H1 (cell line): ENCODE data around the gene CMTM1. TPM values are rescaled to one million over a fixed set of nuclear protein-coding genes. Genes with fewer than 3 reads are reported as not detected.

ENCODE experiments used
- CTCF ChIA-PET: fragments of 300-600 bp; sonication (Branson Sonifier 250); formaldehyde crosslinking; loops from one replicate; lab custom pipeline; 2021; ENCODE audit not compliant: partially characterized antibody; lab: Charles Lee
- POLR2A ChIA-PET: fragments of 300-600 bp; sonication (Branson Sonifier 250); formaldehyde crosslinking; loops from one replicate; lab custom pipeline; 2021; ENCODE audit warnings: inconsistent platforms; ENCODE audit not compliant: partially characterized antibody; lab: Charles Lee
- DNase-seq, 2 experiments: peaks; one replicate each; pipeline versions ENCODE4 v3.0.0 to v3.0.0-alpha.2; 2010 to 2022; ENCODE audit warnings: low spot score in 2 of 2, low read depth in 1 of 2, mixed read lengths in 1 of 2
- FAIRE-seq: peaks from 2 replicates; lab custom pipeline; 2011; peaks lifted over from hg19 to GRCh38; lab: Jason Lieb, UNC
- H2AFZ ChIP-seq: 2 replicates; pipeline ENCODE4 v1.8.1; 2012; ENCODE audit warnings: low read length, inconsistent platforms
- H2AK5ac ChIP-seq: 2 replicates; pipeline ENCODE4 v1.6.1; 2013; ENCODE audit warnings: low read depth, low read length
- H2BK120ac ChIP-seq: replicated peaks from 2 replicates; pipeline ENCODE3; 2013; ENCODE audit warnings: low read depth, low read length, inconsistent platforms
- H2BK12ac ChIP-seq: 2 replicates; pipeline ENCODE4 v1.6.1; 2013; ENCODE audit warnings: low read depth, low read length
- H2BK15ac ChIP-seq: 2 replicates; pipeline ENCODE4 v1.6.1; 2013; ENCODE audit warnings: low read length
- H2BK20ac ChIP-seq: 2 replicates; pipeline ENCODE4 v1.6.1; 2013; ENCODE audit warnings: low read length
- H2BK5ac ChIP-seq: 2 replicates; pipeline ENCODE4 v1.6.1; 2013; ENCODE audit warnings: low read depth, low read length
- H3K14ac ChIP-seq: 2 replicates; pipeline ENCODE4 v1.6.1; 2013; ENCODE audit warnings: inconsistent platforms; ENCODE audit not compliant: insufficient read length
- H3K18ac ChIP-seq: 2 replicates; pipeline ENCODE4 v1.6.1; 2013; ENCODE audit warnings: low read length; ENCODE audit errors: extremely low read depth
- H3K23ac ChIP-seq: 2 replicates; pipeline ENCODE4 v1.6.1; 2013; ENCODE audit warnings: inconsistent platforms; ENCODE audit not compliant: insufficient read length
- H3K23me2 ChIP-seq: 2 replicates; pipeline ENCODE4 v1.6.1; 2013; ENCODE audit warnings: low read depth, low read length
- H3K27ac ChIP-seq: 2 replicates; pipeline ENCODE4 v1.6.1; 2011; ENCODE audit warnings: low read depth, low read length, inconsistent platforms
- H3K27me3 ChIP-seq, 4 experiments: replicated peaks in 1 of 4; 1 replicate in 1 of 4; 2 replicates in 3 of 4; pipeline versions ENCODE4 v1.6.1 to v1.8.1; 2011 to 2013; ENCODE audit warnings: low read length in 3 of 4, mild to moderate bottlenecking in 3 of 4, inconsistent platforms in 2 of 4, mixed read lengths in 2 of 4, moderate library complexity in 1 of 4; ENCODE audit not compliant: control insufficient read depth in 3 of 4, insufficient read depth in 3 of 4; ENCODE audit errors: extremely low read depth in 1 of 4
- H3K36me3 ChIP-seq, 4 experiments: 2 replicates each; pipeline versions ENCODE4 v1.6.1 to v1.8.1; 2011 to 2013; ENCODE audit warnings: mild to moderate bottlenecking in 4 of 4, low read length in 3 of 4, moderate library complexity in 2 of 4, control low read depth in 1 of 4, inconsistent platforms in 1 of 4; ENCODE audit not compliant: insufficient read depth in 4 of 4, control insufficient read depth in 2 of 4
- H3K4ac ChIP-seq: replicated peaks from 2 replicates; pipeline ENCODE3; 2013; ENCODE audit warnings: low read length, low read depth, mixed read lengths, inconsistent platforms; ENCODE audit not compliant: insufficient read length
- H3K4me1 ChIP-seq, 4 experiments: replicated peaks in 1 of 4; 1 replicate in 1 of 4; 2 replicates in 3 of 4; pipeline versions ENCODE4 v1.6.1 to v1.8.1; 2011 to 2013; ENCODE audit warnings: low read length in 3 of 4, inconsistent platforms in 2 of 4, mixed read lengths in 1 of 4; ENCODE audit not compliant: insufficient read depth in 4 of 4, control insufficient read depth in 3 of 4
- H3K4me2 ChIP-seq, 2 experiments: 2 replicates each; pipeline versions ENCODE4 v1.6.1 to v1.8.1; 2011 to 2013; ENCODE audit warnings: low read depth in 2 of 2, low read length in 2 of 2, control low read depth in 1 of 2, inconsistent platforms in 1 of 2, mild to moderate bottlenecking in 1 of 2; ENCODE audit not compliant: insufficient read depth in 1 of 2
- H3K4me3 ChIP-seq, 4 experiments: fragments of 200-600, 300-600 bp in 1 of 4; sonication (generic), shearing (Covaris generic), sonication (Bioruptor Twin) in 1 of 4; 2 replicates each; pipeline versions ENCODE4 v1.5.1 to v1.8.1; 2011 to 2016; ENCODE audit warnings: low read length in 4 of 4, low read depth in 3 of 4, control low read depth in 2 of 4, inconsistent platforms in 2 of 4, mild to moderate bottlenecking in 2 of 4, mixed read lengths in 1 of 4, moderate library complexity in 1 of 4; ENCODE audit not compliant: insufficient read depth in 2 of 4; ENCODE audit errors: extremely low read depth in 1 of 4
- H3K56ac ChIP-seq: replicated peaks from 2 replicates; pipeline ENCODE3; 2013; ENCODE audit warnings: low read depth, mild to moderate bottlenecking, mixed read lengths, low read length, inconsistent platforms; ENCODE audit not compliant: insufficient read length
- H3K79me1 ChIP-seq: 2 replicates; pipeline ENCODE4 v1.6.1; 2013; ENCODE audit warnings: low read depth, low read length, control low read depth
- H3K79me2 ChIP-seq, 2 experiments: 2 replicates each; pipeline versions ENCODE4 v1.6.1 to v1.8.1; 2012 to 2013; ENCODE audit warnings: low read length in 2 of 2, mild to moderate bottlenecking in 2 of 2, inconsistent platforms in 1 of 2; ENCODE audit not compliant: insufficient read depth in 2 of 2, control insufficient read depth in 1 of 2
- H3K9ac ChIP-seq, 4 experiments: replicated peaks in 1 of 4; 1 replicate in 1 of 4; 2 replicates in 3 of 4; pipeline versions ENCODE4 v1.6.1 to v1.8.1; 2011 to 2013; ENCODE audit warnings: low read depth in 3 of 4, low read length in 3 of 4, control low read depth in 2 of 4, mild to moderate bottlenecking in 2 of 4, moderate library complexity in 2 of 4, inconsistent platforms in 1 of 4; ENCODE audit errors: extremely low read depth in 1 of 4
- H3K9me3 ChIP-seq, 2 experiments: 2 replicates each; pipeline versions ENCODE4 v1.6.1 to v1.8.1; 2012 to 2013; ENCODE audit warnings: mild to moderate bottlenecking in 2 of 2, moderate library complexity in 2 of 2, control low read depth in 1 of 2, inconsistent platforms in 1 of 2, low read depth in 1 of 2, low read length in 1 of 2, mixed read lengths in 1 of 2; ENCODE audit not compliant: insufficient read depth in 2 of 2
- H4K20me1 ChIP-seq, 2 experiments: replicated peaks in 1 of 2; 2 replicates each; pipeline versions ENCODE3 to v1.8.1; 2011 to 2013; ENCODE audit warnings: inconsistent platforms in 2 of 2, low read length in 2 of 2, mild to moderate bottlenecking in 1 of 2; ENCODE audit not compliant: insufficient read depth in 2 of 2, control insufficient read depth in 1 of 2
- H4K5ac ChIP-seq: 2 replicates; pipeline ENCODE4 v1.6.1; 2013; ENCODE audit warnings: low read length, low read depth, mixed read lengths, inconsistent platforms; ENCODE audit not compliant: insufficient read length
- H4K8ac ChIP-seq: 2 replicates; pipeline ENCODE4 v1.8.0; 2013; ENCODE audit warnings: mild to moderate bottlenecking, moderate library complexity, low read length, inconsistent platforms; ENCODE audit not compliant: insufficient read depth; ENCODE audit errors: extremely low read depth
- H4K91ac ChIP-seq: replicated peaks from 2 replicates; pipeline ENCODE3; 2013; ENCODE audit warnings: low read length, mixed read lengths, inconsistent platforms; ENCODE audit not compliant: insufficient read length
- BCL11A ChIP-seq, 2 experiments: IDR thresholded peaks; one replicate each; pipeline ENCODE4 v1.6.1; 2011; ENCODE audit warnings: low read depth in 2 of 2, low read length in 2 of 2, mild to moderate bottlenecking in 2 of 2
- CBX8 ChIP-seq: fragments of 300-800, 300-1000 bp; sonication (generic); IDR thresholded peaks from 2 replicates; pipeline ENCODE4 v1.7.1; 2016; ENCODE audit warnings: low read depth, low read length, borderline replicate concordance
- CHD2 ChIP-seq: IDR thresholded peaks from 2 replicates; pipeline ENCODE4 v1.6.1; 2012; ENCODE audit warnings: low read length, improper control_type of control experiment
- EP300 ChIP-seq, 2 experiments: IDR thresholded peaks; 1 replicate in 1 of 2; 2 replicates in 1 of 2; pipeline ENCODE4 v1.6.1; 2011 to 2012; ENCODE audit warnings: low read depth in 2 of 2, low read length in 2 of 2, mild to moderate bottlenecking in 2 of 2, borderline replicate concordance in 1 of 2, inconsistent platforms in 1 of 2, moderate library complexity in 1 of 2
- FOSL1 ChIP-seq: IDR thresholded peaks from 2 replicates; pipeline ENCODE4 v1.6.1; 2011; ENCODE audit warnings: mild to moderate bottlenecking, low read depth, low read length, moderate library complexity; ENCODE audit not compliant: insufficient read depth
- MAX ChIP-seq: IDR thresholded peaks from 2 replicates; pipeline ENCODE4 v1.6.1; 2012; ENCODE audit warnings: inconsistent platforms
- PHF8 ChIP-seq: fragments of 200-600 bp; sonication (generic); conservative IDR thresholded peaks from 2 replicates; pipeline ENCODE4 v1.7.1; 2012; ENCODE audit warnings: low read depth, mild to moderate bottlenecking, inconsistent platforms, low read length, moderate library complexity
- POLR2AphosphoS5 ChIP-seq: IDR thresholded peaks from 2 replicates; pipeline ENCODE4 v1.6.1; 2011; ENCODE audit warnings: low read depth, low read length
- RNF2 ChIP-seq: fragments of 200-900, 300-1000 bp; sonication (generic); IDR thresholded peaks from 2 replicates; pipeline ENCODE4 v1.7.1; 2016; ENCODE audit warnings: borderline replicate concordance, low read depth, mild to moderate bottlenecking, antibody characterized with exemption, low read length; ENCODE audit not compliant: poor library complexity, severe bottlenecking; ENCODE audit errors: missing control alignments
- SAP30 ChIP-seq: fragments of 300-600 bp; sonication (generic); IDR thresholded peaks from 2 replicates; pipeline ENCODE4 v1.7.1; 2012; ENCODE audit warnings: low read length, moderate library complexity, mild to moderate bottlenecking, inconsistent platforms; ENCODE audit not compliant: insufficient read depth, insufficient replicate concordance
- SIN3A ChIP-seq, 2 experiments: IDR thresholded peaks in 1 of 2; conservative IDR thresholded peaks in 1 of 2; 2 replicates each; pipeline ENCODE4 v1.6.1; 2011 to 2012; ENCODE audit warnings: low read length in 2 of 2, improper control_type of control experiment in 1 of 2, low read depth in 1 of 2, mild to moderate bottlenecking in 1 of 2
- SIRT6 ChIP-seq: IDR thresholded peaks from one replicate; pipeline ENCODE4 v1.7.1; 2012; ENCODE audit warnings: low read length, inconsistent platforms
- SP1 ChIP-seq: IDR thresholded peaks from 2 replicates; pipeline ENCODE4 v1.6.1; 2011; ENCODE audit warnings: low read depth, low read length
- SP4 ChIP-seq: IDR thresholded peaks from 2 replicates; pipeline ENCODE4 v1.6.1; 2012; ENCODE audit warnings: low read length, inconsistent platforms
- WGBS, 2 experiments: shearing (Covaris generic) in 1 of 2; methylation state at CpG; one replicate each; pipeline versions ENCODE4 v1.1.6 to v1.1.7; 2013 to 2015; ENCODE audit warnings: low lambda C conversion rate in 2 of 2, mixed read lengths in 2 of 2, inconsistent platforms in 1 of 2, low coverage in 1 of 2, missing lambda C conversion rate in 1 of 2; ENCODE audit not compliant: insufficient replicate concordance in 2 of 2, insufficient coverage in 1 of 2, insufficient read length in 1 of 2; ENCODE audit errors: extremely low coverage in 1 of 2, missing lambda C conversion rate in 1 of 2; 5-methylcytosine and 5-hydroxymethylcytosine counted together
- polyA plus RNA-seq, 7 experiments: library from polyadenylated mRNA; depleted of rRNA in 3 of 7; stranded (reverse) in 5 of 7; unstranded in 2 of 7; fragments of >200 nt in 5 of 7; fragments of 200-250 nt in 2 of 7; gene quantifications; 1 replicate in 5 of 7; 2 replicates in 1 of 7; 4 replicates in 1 of 7; pipeline versions ENCODE4 v1.2.1 to v1.2.3, GENCODE V29; 2011 to 2013; ENCODE audit warnings: missing spikeins in 2 of 7, mixed read lengths in 2 of 7
- total RNA-seq: library from RNA; stranded (reverse); fragmentation: NEBNext Ultra II Directional; extraction: Animal tissue kit (Norgen Biotek cat#: 25700); gene quantifications from 2 replicates; pipeline ENCODE4 v1.2.1, GENCODE V29; 2021

The CMTM1 gene
- total and polyA plus RNA-seq, 2 of the 8 experiments (the other 6 are each of a cell fraction or from before 2014, with no cell fraction given) = 1.2 to 2.0 TPM

- Histone ChIP-seq H3K4me3 (no peak overlapping the region), H4K20me1 (no peaks in the 10 kb centered on the region), H3K4me2 (no peak overlapping the region), H2BK12ac (no peak overlapping the region), H2AFZ (no peak overlapping the region), H3K27me3 (no peaks in the 10 kb centered on the region), H3K18ac (no peak overlapping the region), H3K14ac (no peak overlapping the region), H3K79me2 (no peaks in the 10 kb centered on the region), H2AK5ac (no peak overlapping the region), H3K36me3 (no peaks in the 10 kb centered on the region), H4K91ac (no peak overlapping the region), H3K79me1 (no peaks in the 10 kb centered on the region), H2BK120ac (no peak overlapping the region), H3K23me2 (peaks cover 7% of the 10 kb centered on the region), H3K56ac (no peak overlapping the region), H3K4me1 (peaks cover 0 to 4% (median 0%) of the 10 kb centered on the region in 4 experiments; a peak in 3 of 7 replicates), H3K27ac (no peak overlapping the region), H2BK5ac (no peak overlapping the region), H4K8ac (no peak overlapping the region), H3K9me3 (no peaks in the 10 kb centered on the region), H3K23ac (no peak overlapping the region), H3K4ac (no peak overlapping the region), H2BK20ac (no peak overlapping the region), H2BK15ac (no peak overlapping the region), H4K5ac (no peak overlapping the region), H3K9ac (no peak overlapping the region)
- CTCF ChIA-PET = interaction anchor here (1.2 to 1.7 kb wide), 3 partner anchors 9 to 179 kb away, joined by 3 to 7 read pairs (median 4); no protein-coding TSS in a partner anchor
- 88% methylated on average over 4 of the region's 4 CpGs; no CpG with 5 or more reads in 1 of the 2 experiments for WGBS, 2 experiments
- DNase-seq (no peak), FAIRE-seq (no peak)
- POLR2A ChIA-PET = interaction anchor here (0.8 kb wide), 1 partner anchor 70 kb away, joined by 3 read pairs; no protein-coding TSS in a partner anchor
- TF ChIP-seq MAX = no peak
- no peak for TF ChIP-seq EP300 (IDR thresholded peaks at IDR 0.05; ENCODE audit: borderline replicate concordance in 1 of 2, low read depth in 2 of 2, low read length in 2 of 2)
- TF ChIP-seq RNF2 = no peak
- TF ChIP-seq CHD2 = no peak
- TF ChIP-seq SAP30 = no peak
- no peak for TF ChIP-seq CBX8
- no peak for TF ChIP-seq SP4
- TF ChIP-seq SP1 = no peak
- no peak for TF ChIP-seq FOSL1
- TF ChIP-seq SIRT6 = no peak
- no peak for TF ChIP-seq SIN3A (conservative IDR thresholded peaks at IDR 0.05 in 1 of 2, IDR thresholded peaks at IDR 0.05 in 1 of 2; ENCODE audit: low read depth in 1 of 2, low read length in 2 of 2)
- TF ChIP-seq BCL11A (IDR thresholded peaks at IDR 0.05; ENCODE audit: low read depth in 2 of 2, low read length in 2 of 2) = no peak
- no peak for TF ChIP-seq PHF8
- no peak for TF ChIP-seq POLR2AphosphoS5
Observed at GRCh38 chr16:66599726-66600125, 33.5 kb downstream of the CMTM1 start.
